ENCODE results near the gene VAMP5.

VAMP5 gene

DNA sequence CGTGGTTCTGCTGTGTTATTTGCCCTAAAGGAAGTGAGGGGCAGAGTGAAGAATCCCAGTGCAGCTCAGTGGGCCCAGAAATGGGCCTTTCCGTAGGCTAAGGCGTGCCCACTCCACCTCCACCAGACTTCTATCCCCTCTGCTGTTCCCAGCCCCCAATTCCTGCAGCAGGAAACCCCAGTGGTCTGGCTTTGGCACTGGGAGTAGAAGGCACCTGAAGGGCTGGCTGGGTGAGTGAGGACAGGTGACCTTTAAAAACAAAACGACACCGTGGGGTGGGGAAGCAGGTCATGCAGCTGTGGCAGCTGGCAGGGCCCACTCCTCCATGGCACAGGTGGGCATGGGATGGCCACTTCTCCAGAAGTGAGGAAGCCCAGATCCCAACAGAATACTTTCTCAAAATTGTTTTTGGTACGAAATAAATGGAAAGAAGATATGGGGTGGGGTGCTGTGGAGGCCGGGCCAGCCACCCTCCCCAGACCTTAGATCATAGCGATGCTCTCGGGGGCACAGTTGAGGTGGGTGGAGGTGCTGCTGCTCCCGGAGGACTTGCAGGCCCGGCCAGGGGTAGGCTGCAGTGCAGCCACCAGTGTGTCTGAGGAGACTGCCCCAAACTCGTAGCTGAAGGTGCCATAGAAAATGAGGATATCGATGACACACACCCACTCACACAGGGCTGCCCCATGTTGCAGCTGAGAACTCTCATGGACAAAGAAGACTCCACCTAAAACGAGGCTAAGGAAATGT, 14.5 kb downstream of the VAMP5 start:
- Histone ChIP-seq H3K36me3 (ENCODE audit: control insufficient read depth, low read length) (peaks cover 22% of the 10 kb centered on the region), H3K27ac (ENCODE audit: low read depth, low read length) (no peak overlapping the region), H3F3A (ENCODE audit: control insufficient read depth, insufficient read depth) (no peaks in the 10 kb centered on the region), H3K9me2 (replicated peaks; ENCODE audit: control insufficient read depth, low read length) (no peaks in the 10 kb centered on the region), H3K4me1 (ENCODE audit: control insufficient read depth, low read length) (peaks cover 47% of the 10 kb centered on the region), H4K20me1 (ENCODE audit: control insufficient read depth, insufficient read depth, low read depth, low read length) (no peaks in the 10 kb centered on the region), H3K79me2 (ENCODE audit: control insufficient read depth, low read length) (peaks cover 34% of the 10 kb centered on the region), H3K4me3 (ENCODE audit: low read length) (no peak overlapping the region), H3K4me2 (ENCODE audit: low read length) (peak overlapping the region; percentile 37), H3K9me3 (ENCODE audit: control insufficient read depth, insufficient read depth, low read length) (no peaks in the 10 kb centered on the region), H3K27me3 (ENCODE audit: control insufficient read depth, low read length) (no peaks in the 10 kb centered on the region)
- TF ChIP-seq EZH2phosphoT487 (IDR thresholded peaks at IDR 0.05; ENCODE audit: borderline replicate concordance, low read length): no peak

DNA sequence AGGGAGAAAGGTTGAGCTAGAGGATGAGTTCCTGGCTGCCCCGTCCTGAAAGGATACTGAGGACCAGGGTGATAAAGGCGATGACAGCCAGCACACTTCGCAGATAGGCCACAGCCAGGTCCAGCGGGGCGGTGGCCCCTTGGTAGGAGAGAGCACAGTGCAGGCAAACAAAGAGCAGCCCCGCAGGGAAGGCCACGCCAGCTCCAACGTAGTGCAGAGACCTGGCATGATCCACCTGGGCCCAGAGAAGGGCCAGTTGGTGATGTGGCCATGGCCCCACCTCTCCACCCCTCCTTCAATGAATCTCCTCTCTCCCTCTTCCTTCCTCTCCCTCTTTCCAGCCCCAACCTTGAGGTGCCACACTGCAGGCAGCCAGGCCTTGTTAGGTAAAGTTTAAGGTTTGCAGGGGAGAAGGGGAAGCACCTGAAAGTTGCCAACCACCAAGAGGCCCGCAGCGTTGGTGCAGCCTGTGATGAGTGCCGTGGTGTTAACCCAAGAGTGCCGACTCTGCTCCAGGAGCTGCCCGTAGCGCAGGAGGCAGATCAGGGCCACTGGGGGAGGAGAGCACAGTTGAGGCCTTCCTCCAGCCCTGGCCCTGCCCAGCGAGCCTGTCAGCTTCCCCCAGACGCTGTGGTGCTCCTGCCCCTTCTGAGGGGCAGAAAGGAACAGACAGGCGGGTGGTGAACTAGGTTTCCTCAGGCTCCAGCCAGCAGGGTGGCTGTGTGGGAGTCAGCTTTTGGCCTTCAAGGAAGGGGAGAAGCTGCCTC, 15.4 kb downstream of the VAMP5 start:
- no peak overlapping the region for H3K4me2 ChIP-seq (ENCODE audit: low read length)
- H3K36me3 ChIP-seq (ENCODE audit: control insufficient read depth, low read length): peaks cover 22% of the 10 kb centered on the region
- no peak overlapping the region for H3K27ac ChIP-seq (ENCODE audit: low read depth, low read length)
- TF ChIP-seq EZH2phosphoT487 (IDR thresholded peaks at IDR 0.05; ENCODE audit: borderline replicate concordance, low read length): no peak
- TF ChIP-seq, protein P1, sequence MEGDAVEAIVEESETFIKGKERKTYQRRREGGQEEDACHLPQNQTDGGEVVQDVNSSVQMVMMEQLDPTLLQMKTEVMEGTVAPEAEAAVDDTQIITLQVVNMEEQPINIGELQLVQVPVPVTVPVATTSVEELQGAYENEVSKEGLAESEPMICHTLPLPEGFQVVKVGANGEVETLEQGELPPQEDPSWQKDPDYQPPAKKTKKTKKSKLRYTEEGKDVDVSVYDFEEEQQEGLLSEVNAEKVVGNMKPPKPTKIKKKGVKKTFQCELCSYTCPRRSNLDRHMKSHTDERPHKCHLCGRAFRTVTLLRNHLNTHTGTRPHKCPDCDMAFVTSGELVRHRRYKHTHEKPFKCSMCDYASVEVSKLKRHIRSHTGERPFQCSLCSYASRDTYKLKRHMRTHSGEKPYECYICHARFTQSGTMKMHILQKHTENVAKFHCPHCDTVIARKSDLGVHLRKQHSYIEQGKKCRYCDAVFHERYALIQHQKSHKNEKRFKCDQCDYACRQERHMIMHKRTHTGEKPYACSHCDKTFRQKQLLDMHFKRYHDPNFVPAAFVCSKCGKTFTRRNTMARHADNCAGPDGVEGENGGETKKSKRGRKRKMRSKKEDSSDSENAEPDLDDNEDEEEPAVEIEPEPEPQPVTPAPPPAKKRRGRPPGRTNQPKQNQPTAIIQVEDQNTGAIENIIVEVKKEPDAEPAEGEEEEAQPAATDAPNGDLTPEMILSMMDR (IDR thresholded peaks at IDR 0.05; ENCODE audit: low read depth, low read length, poor library complexity, severe bottlenecking): no peak
- peaks cover 28% of the 10 kb centered on the region for H3K79me2 ChIP-seq (ENCODE audit: control insufficient read depth, low read length)
- H3K9me2 ChIP-seq (replicated peaks; ENCODE audit: control insufficient read depth, low read length): no peaks in the 10 kb centered on the region
- H3K4me1 ChIP-seq (ENCODE audit: control insufficient read depth, low read length): peaks cover 42% of the 10 kb centered on the region
- no peaks in the 10 kb centered on the region for H3K27me3 ChIP-seq (ENCODE audit: control insufficient read depth, low read length)
- H3K4me3 ChIP-seq (ENCODE audit: low read length): no peak overlapping the region
- no peaks in the 10 kb centered on the region for H3F3A ChIP-seq (ENCODE audit: control insufficient read depth, insufficient read depth)
- no peaks in the 10 kb centered on the region for H3K9me3 ChIP-seq (ENCODE audit: control insufficient read depth, insufficient read depth, low read length)
- H4K20me1 ChIP-seq (ENCODE audit: control insufficient read depth, insufficient read depth, low read depth, low read length): no peaks in the 10 kb centered on the region

DNA sequence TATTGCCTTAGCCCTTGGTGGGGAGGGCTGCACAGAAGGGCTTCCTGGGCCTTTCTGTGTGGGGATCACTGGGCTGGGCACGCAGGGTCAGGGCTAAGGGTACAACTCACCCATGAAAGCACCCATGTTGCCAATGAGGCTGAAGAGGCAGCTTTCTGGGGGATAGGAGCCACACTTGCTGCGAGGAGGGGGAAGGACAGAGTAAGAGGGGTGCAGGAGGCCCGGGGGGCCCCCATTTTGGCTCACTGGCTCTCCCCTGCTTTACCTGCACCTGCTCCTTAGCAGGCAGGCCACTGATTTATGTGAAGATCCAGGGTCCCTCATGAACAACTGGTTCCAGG, 16.0 kb downstream of the VAMP5 start:
- Histone ChIP-seq H3K4me3 (ENCODE audit: low read length) (no peak overlapping the region), H3K4me2 (ENCODE audit: low read length) (no peak overlapping the region), H3K79me2 (ENCODE audit: control insufficient read depth, low read length) (peaks cover 22% of the 10 kb centered on the region), H3F3A (ENCODE audit: control insufficient read depth, insufficient read depth) (peaks cover 5% of the 10 kb centered on the region; the same call in 1 of the 2 replicates), H3K36me3 (ENCODE audit: control insufficient read depth, low read length) (peaks cover 22% of the 10 kb centered on the region), H3K4me1 (ENCODE audit: control insufficient read depth, low read length) (peaks cover 39% of the 10 kb centered on the region), H3K9me3 (ENCODE audit: control insufficient read depth, insufficient read depth, low read length) (no peaks in the 10 kb centered on the region), H3K9me2 (replicated peaks; ENCODE audit: control insufficient read depth, low read length) (no peaks in the 10 kb centered on the region), H3K27ac (ENCODE audit: low read depth, low read length) (no peak overlapping the region), H3K27me3 (ENCODE audit: control insufficient read depth, low read length) (no peaks in the 10 kb centered on the region), H4K20me1 (ENCODE audit: control insufficient read depth, insufficient read depth, low read depth, low read length) (no peaks in the 10 kb centered on the region)
- TF ChIP-seq, protein P1 (IDR thresholded peaks at IDR 0.05; ENCODE audit: low read depth, low read length, poor library complexity, severe bottlenecking): no peak
- TF ChIP-seq EZH2phosphoT487 (IDR thresholded peaks at IDR 0.05; ENCODE audit: borderline replicate concordance, low read length): no peak

Data from DOHH2 (cell line).